ENCODE results near the gene ANKRD33B. TPM values are rescaled to one million over a fixed set of nuclear protein-coding genes. Genes with fewer than 3 reads are reported as not detected.

The ANKRD33B gene
- total RNA-seq, 1 experiment from 2014 or later: 0.75 TPM

GRCh38 chr5:10615693-10616092, 51.8 kb downstream of the ANKRD33B start:
- H3K27me3 ChIP-seq (replicated peaks; ENCODE audit: insufficient read depth, low read depth, low read length, poor library complexity): peaks cover 4% of the 10 kb centered on the region
- no peaks in the 10 kb centered on the region for H3K4me1 ChIP-seq (ENCODE audit: insufficient read depth, low read length, poor library complexity, severe bottlenecking)
- no peaks in the 10 kb centered on the region for H3K9me3 ChIP-seq (ENCODE audit: low read depth, low read length, poor library complexity, severe bottlenecking)
- ChIA-PET CTCF (no interaction called here), POLR2A (ENCODE audit: low non-redundant PET) (no interaction called here)
- DNase-seq (ENCODE audit: low spot score): no peak
- no peak overlapping the region for H3K4me3 ChIP-seq (ENCODE audit: low read depth, low read length, poor library complexity, severe bottlenecking)
- no peaks in the 10 kb centered on the region for H3K36me3 ChIP-seq (ENCODE audit: insufficient read depth, low read length, poor library complexity, severe bottlenecking)
- intact Hi-C loops (cut with micrococcal nuclease; ENCODE audit: unreplicated experiment): no loop called here
- BruUV-seq (replicated peaks): no TSS peak
- TF ChIP-seq CTCF (conservative IDR thresholded peaks at IDR 0.05; ENCODE audit: low read depth, low read length) (no peak), EZH2 (IDR thresholded peaks at IDR 0.05; ENCODE audit: borderline replicate concordance, low read depth, low read length, poor library complexity, severe bottlenecking) (no peak)
- H3K27ac ChIP-seq (ENCODE audit: low read depth, low read length, poor library complexity, severe bottlenecking): no peak overlapping the region

GRCh38 chr5:10617103-10617502, 53.2 kb downstream of the ANKRD33B start:
- ChIA-PET POLR2A (ENCODE audit: low non-redundant PET) (no interaction called here), CTCF (no interaction called here)
- intact Hi-C loops (cut with micrococcal nuclease; ENCODE audit: unreplicated experiment): no loop called here
- peaks cover 4% of the 10 kb centered on the region for H3K27me3 ChIP-seq (replicated peaks; ENCODE audit: insufficient read depth, low read depth, low read length, poor library complexity)
- no TSS peak for BruUV-seq (replicated peaks)
- DNase-seq (ENCODE audit: low spot score): no peak
- peaks cover 3% of the 10 kb centered on the region for H3K9me3 ChIP-seq (ENCODE audit: low read depth, low read length, poor library complexity, severe bottlenecking)
- no peak overlapping the region for H3K4me3 ChIP-seq (ENCODE audit: low read depth, low read length, poor library complexity, severe bottlenecking)
- H3K4me1 ChIP-seq (ENCODE audit: insufficient read depth, low read length, poor library complexity, severe bottlenecking): no peaks in the 10 kb centered on the region
- no peak overlapping the region for H3K27ac ChIP-seq (ENCODE audit: low read depth, low read length, poor library complexity, severe bottlenecking)
- no peak for TF ChIP-seq EZH2 (IDR thresholded peaks at IDR 0.05; ENCODE audit: borderline replicate concordance, low read depth, low read length, poor library complexity, severe bottlenecking)
- TF ChIP-seq CTCF (conservative IDR thresholded peaks at IDR 0.05; ENCODE audit: low read depth, low read length): no peak
- H3K36me3 ChIP-seq (ENCODE audit: insufficient read depth, low read length, poor library complexity, severe bottlenecking): no peaks in the 10 kb centered on the region

GRCh38 chr5:10618311-10618710, 54.4 kb downstream of the ANKRD33B start:
- Histone ChIP-seq H3K27ac (ENCODE audit: low read depth, low read length, poor library complexity, severe bottlenecking) (no peak overlapping the region), H3K4me1 (ENCODE audit: insufficient read depth, low read length, poor library complexity, severe bottlenecking) (no peaks in the 10 kb centered on the region), H3K36me3 (ENCODE audit: insufficient read depth, low read length, poor library complexity, severe bottlenecking) (no peaks in the 10 kb centered on the region), H3K4me3 (ENCODE audit: low read depth, low read length, poor library complexity, severe bottlenecking) (no peak overlapping the region), H3K27me3 (replicated peaks; ENCODE audit: insufficient read depth, low read depth, low read length, poor library complexity) (peaks cover 4% of the 10 kb centered on the region), H3K9me3 (ENCODE audit: low read depth, low read length, poor library complexity, severe bottlenecking) (peaks cover 3% of the 10 kb centered on the region)
- no peak for DNase-seq (ENCODE audit: low spot score)
- no peak for TF ChIP-seq CTCF (conservative IDR thresholded peaks at IDR 0.05; ENCODE audit: low read depth, low read length)
- TF ChIP-seq EZH2 (IDR thresholded peaks at IDR 0.05; ENCODE audit: borderline replicate concordance, low read depth, low read length, poor library complexity, severe bottlenecking): no peak
- CTCF ChIA-PET: no interaction called here
- BruUV-seq (replicated peaks): no TSS peak
- POLR2A ChIA-PET (ENCODE audit: low non-redundant PET): no interaction called here
- intact Hi-C loops (cut with micrococcal nuclease; ENCODE audit: unreplicated experiment): no loop called here

All from A673 (cell line).